Measurements from ENCODE around the gene CENPW.

The CENPW gene

GRCh38 chr6:126374372-126374771 is 34.5 kb downstream of the CENPW start:
- Mint-ChIP-seq H3K27ac (no peak overlapping the region), H3K27me3 (ENCODE audit: low read depth) (no peaks in the 10 kb centered on the region), H3K4me1 (no peaks in the 10 kb centered on the region), H3K4me3 (no peak overlapping the region), H3K36me3 (ENCODE audit: low read depth) (peaks cover 31% of the 10 kb centered on the region), H3K9me3 (peaks cover 12% of the 10 kb centered on the region)
- no peak for TF ChIP-seq CTCF (IDR thresholded peaks at IDR 0.05; ENCODE audit: unreplicated experiment in 3 of 3)

- no peak overlapping the region for H3K27ac Mint-ChIP-seq
- no peak for TF ChIP-seq CTCF (IDR thresholded peaks at IDR 0.05; ENCODE audit: unreplicated experiment in 3 of 3)
- H3K9me3 Mint-ChIP-seq = peaks cover 9% of the 10 kb centered on the region
- H3K4me3 Mint-ChIP-seq = no peak overlapping the region
- H3K36me3 Mint-ChIP-seq (ENCODE audit: low read depth) = peaks cover 22% of the 10 kb centered on the region
- H3K27me3 Mint-ChIP-seq (ENCODE audit: low read depth) = no peaks in the 10 kb centered on the region
- H3K4me1 Mint-ChIP-seq = no peaks in the 10 kb centered on the region
Measured at GRCh38 chr6:126376682-126377081, 36.8 kb downstream of the CENPW start.

GRCh38 chr6:126377594-126378153 is 37.8 kb downstream of the CENPW start:
- H3K9me3 Mint-ChIP-seq = peaks cover 16% of the 10 kb centered on the region
- no peak overlapping the region for H3K4me3 Mint-ChIP-seq

GRCh38 chr6:126380072-126380583 is 40.2 kb downstream of the CENPW start:
- Mint-ChIP-seq H3K9me3 (peaks cover 38% of the 10 kb centered on the region), H3K27ac (no peak overlapping the region), H3K4me3 (no peak overlapping the region), H3K27me3 (ENCODE audit: low read depth) (no peaks in the 10 kb centered on the region), H3K36me3 (ENCODE audit: low read depth) (peaks cover 35% of the 10 kb centered on the region), H3K4me1 (no peaks in the 10 kb centered on the region)
- TF ChIP-seq CTCF (IDR thresholded peaks at IDR 0.05; ENCODE audit: unreplicated experiment in 3 of 3) = no peak

More at GRCh38 chr6:126377594-126378153, 37.8 kb downstream of the CENPW start:
- no peak overlapping the region for H3K27ac Mint-ChIP-seq
- H3K36me3 Mint-ChIP-seq (ENCODE audit: low read depth) = peaks cover 25% of the 10 kb centered on the region
- TF ChIP-seq CTCF (IDR thresholded peaks at IDR 0.05; ENCODE audit: unreplicated experiment in 3 of 3) = no peak
- no peaks in the 10 kb centered on the region for H3K4me1 Mint-ChIP-seq
- no peaks in the 10 kb centered on the region for H3K27me3 Mint-ChIP-seq (ENCODE audit: low read depth)

GRCh38 chr6:126381498-126381897 is 41.6 kb downstream of the CENPW start:
- Mint-ChIP-seq H3K36me3 (ENCODE audit: low read depth) (peaks cover 30% of the 10 kb centered on the region), H3K27ac (no peak overlapping the region), H3K9me3 (peaks cover 41% of the 10 kb centered on the region), H3K4me3 (no peak overlapping the region), H3K27me3 (ENCODE audit: low read depth) (no peaks in the 10 kb centered on the region), H3K4me1 (no peaks in the 10 kb centered on the region)
- TF ChIP-seq CTCF (IDR thresholded peaks at IDR 0.05; ENCODE audit: unreplicated experiment in 3 of 3) = no peak

GRCh38 chr6:126383203-126383602 is 43.3 kb downstream of the CENPW start:
- Mint-ChIP-seq H3K4me3 (no peak overlapping the region), H3K27me3 (ENCODE audit: low read depth) (no peaks in the 10 kb centered on the region), H3K27ac (no peak overlapping the region), H3K9me3 (peaks cover 41% of the 10 kb centered on the region), H3K4me1 (no peaks in the 10 kb centered on the region), H3K36me3 (ENCODE audit: low read depth) (peaks cover 30% of the 10 kb centered on the region)
- no peak for TF ChIP-seq CTCF (IDR thresholded peaks at IDR 0.05; ENCODE audit: unreplicated experiment in 3 of 3)

All from nephron (organoid).